ENCODE results near the gene MBL2.

GRCh38 chr10:52807803-52808202 lies 35.2 kb upstream of the MBL2 start:
- TF ChIP-seq CTCF (IDR thresholded peaks at IDR 0.05) (no peak), POLR2A (IDR thresholded peaks at IDR 0.05) (no peak)

Data from esophagus squamous epithelium (tissue), 4 donors.